ENCODE measurements around the gene DBN1.

DBN1 gene

DNA sequence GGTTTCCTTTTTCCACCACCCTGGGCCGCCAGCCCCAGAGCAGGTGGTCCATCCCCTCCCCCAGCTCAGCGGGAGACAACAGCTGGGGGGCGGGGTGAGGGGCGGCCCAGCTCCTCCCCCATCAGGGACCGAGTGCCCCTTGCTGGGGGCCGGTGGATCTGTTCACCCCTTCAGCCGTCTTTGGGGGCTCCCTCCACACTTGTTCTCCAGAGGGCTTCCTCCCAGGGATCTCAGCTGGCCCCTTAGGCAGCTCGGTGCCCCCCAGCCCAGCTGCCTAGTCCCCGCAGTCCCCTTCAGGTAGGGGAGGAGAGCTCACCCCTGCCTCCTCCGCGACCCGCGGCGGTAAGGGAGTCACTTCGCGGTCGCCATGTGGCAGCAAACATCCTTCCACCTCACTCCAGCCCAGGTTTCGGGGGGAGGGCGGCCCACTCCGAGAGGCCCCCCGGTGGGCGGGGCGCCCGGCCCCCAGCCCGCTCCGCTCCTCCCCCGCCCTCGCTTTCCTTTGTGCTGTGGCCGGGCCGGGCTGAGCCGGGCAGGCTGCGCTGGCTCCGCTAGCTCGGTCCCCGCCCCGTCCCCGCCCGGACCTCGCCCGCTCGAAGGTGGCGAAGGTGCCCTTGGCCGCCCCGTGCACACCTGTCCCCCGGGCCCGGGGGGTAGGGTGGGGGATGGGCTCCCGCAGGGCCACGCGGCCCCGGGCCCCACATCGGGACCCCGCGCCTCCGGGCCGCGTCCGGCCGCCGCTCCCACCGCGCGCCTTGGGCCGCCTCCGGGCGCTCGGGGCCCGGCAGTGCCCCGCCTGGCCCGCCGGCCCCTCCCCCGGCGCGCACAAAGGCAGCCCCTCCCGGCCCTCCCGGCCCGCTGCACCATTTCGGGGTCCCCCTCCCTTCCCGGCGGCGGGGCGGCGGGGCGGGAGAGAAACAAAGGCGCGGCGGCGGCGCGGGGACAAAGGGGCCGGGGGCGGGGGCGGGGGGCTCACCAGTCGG is 683 bp downstream of the DBN1 start:
- no peak for DNase-seq (ENCODE audit: low read depth in 2 of 2)
- TF ChIP-seq, protein P1, sequence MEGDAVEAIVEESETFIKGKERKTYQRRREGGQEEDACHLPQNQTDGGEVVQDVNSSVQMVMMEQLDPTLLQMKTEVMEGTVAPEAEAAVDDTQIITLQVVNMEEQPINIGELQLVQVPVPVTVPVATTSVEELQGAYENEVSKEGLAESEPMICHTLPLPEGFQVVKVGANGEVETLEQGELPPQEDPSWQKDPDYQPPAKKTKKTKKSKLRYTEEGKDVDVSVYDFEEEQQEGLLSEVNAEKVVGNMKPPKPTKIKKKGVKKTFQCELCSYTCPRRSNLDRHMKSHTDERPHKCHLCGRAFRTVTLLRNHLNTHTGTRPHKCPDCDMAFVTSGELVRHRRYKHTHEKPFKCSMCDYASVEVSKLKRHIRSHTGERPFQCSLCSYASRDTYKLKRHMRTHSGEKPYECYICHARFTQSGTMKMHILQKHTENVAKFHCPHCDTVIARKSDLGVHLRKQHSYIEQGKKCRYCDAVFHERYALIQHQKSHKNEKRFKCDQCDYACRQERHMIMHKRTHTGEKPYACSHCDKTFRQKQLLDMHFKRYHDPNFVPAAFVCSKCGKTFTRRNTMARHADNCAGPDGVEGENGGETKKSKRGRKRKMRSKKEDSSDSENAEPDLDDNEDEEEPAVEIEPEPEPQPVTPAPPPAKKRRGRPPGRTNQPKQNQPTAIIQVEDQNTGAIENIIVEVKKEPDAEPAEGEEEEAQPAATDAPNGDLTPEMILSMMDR (IDR thresholded peaks at IDR 0.05; ENCODE audit: low read depth, low read length), result no peak
- H3K4me3 ChIP-seq (replicated peaks in 1 of 2; ENCODE audit: low read depth in 2 of 2, low read length in 2 of 2), result peak overlapping the region; percentile 89 to 91

GRCh38 chr5:177471610-177472356 is 1.7 kb downstream of the DBN1 start:
- TF ChIP-seq, protein P1 (IDR thresholded peaks at IDR 0.05; ENCODE audit: low read depth, low read length), result no peak
- DNase-seq (ENCODE audit: low read depth in 2 of 2), result peak; percentile 54 to 85
- peak overlapping the region; percentile 89 to 91 for H3K4me3 ChIP-seq (replicated peaks in 1 of 2; ENCODE audit: low read depth in 2 of 2, low read length in 2 of 2)

DNA sequence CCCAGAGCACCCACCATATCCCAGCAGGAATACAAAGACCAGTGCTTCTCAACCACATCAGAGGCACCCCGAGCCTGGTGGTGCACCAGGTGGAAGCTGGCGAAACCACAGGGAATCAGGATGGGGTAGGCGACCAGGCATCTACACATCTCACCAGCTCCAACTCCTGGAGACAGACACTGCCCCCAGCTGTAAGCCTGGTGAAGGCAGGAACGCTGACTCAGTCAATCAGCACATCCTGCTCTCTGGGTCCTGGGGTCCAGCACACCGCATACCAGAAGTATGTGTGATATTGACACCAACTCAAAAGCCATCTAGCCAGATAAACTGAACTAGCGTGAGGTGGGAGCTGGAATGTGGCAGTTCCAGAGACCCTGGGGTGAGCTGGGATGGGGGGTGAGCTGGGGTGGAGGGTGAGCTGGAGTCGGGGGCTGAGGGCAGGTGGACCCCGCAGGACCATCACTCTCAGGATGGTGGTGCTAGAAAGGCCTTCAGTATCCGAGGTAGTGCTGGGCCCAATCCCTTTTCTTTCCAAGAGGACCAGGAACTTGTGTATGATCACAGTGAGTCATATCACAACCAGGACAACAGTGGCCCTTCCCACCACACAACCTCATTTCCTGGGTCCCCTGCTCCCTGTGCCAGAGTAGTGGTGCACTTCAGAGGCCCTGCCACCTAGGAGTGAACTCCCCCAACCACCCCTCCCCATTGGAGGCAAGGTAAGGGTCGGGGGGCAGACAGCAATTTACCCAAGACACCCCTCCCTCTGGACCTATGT is 2.5 kb downstream of the DBN1 start:
- peak overlapping the region in 1 of 2 donors; percentile 89 for H3K4me3 ChIP-seq (replicated peaks in 1 of 2; ENCODE audit: low read depth in 2 of 2, low read length in 2 of 2)

DNA sequence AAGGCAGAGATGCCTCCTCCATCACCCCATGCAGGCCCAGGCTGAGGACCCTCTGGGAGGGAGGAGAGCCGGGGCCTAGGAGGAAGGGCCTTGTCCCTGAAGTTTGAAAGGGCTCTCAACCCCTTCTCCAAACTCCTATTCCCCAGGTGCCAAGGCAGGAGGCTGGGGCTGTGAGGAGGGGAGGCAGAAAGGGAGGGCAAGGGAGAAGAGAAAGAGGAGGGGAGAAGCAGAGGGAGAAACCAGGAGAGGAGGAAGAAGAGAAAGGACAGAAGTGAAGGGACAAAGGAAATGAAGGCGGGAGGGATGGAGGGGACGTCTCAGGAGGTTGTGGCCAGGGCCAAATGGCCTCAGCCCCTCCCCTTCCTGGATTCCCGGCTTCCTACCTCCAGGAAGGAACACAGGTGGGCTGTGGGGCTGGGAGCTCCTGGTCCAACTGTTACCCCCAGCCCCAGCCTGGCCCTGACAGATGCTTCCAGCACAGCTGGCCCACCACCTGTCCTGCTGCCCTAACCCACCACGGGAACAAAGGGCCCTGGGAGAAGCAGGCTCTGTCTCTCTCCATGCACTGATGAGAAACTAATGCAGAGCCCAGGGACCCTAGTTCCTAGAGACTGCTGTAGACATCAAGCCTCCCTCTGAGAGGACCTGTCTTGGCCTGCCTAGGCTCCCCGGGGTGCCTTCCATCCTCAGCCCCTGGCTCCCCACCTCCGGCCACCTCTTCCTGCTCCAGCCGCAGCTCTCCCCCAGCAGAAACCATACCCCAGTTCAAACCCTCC is 3.5 kb downstream of the DBN1 start:
- no peak for DNase-seq (ENCODE audit: low read depth in 2 of 2)
- H3K4me3 ChIP-seq (replicated peaks in 1 of 2; ENCODE audit: low read depth in 2 of 2, low read length in 2 of 2), result no peak overlapping the region
- TF ChIP-seq, protein P1 (IDR thresholded peaks at IDR 0.05; ENCODE audit: low read depth, low read length), result no peak

More for the DNA sequence above, 2.5 kb downstream of the DBN1 start:
- TF ChIP-seq, protein P1 (IDR thresholded peaks at IDR 0.05; ENCODE audit: low read depth, low read length), result no peak
- DNase-seq (ENCODE audit: low read depth in 2 of 2), result peak in 1 of 2 donors; percentile 66

DNA sequence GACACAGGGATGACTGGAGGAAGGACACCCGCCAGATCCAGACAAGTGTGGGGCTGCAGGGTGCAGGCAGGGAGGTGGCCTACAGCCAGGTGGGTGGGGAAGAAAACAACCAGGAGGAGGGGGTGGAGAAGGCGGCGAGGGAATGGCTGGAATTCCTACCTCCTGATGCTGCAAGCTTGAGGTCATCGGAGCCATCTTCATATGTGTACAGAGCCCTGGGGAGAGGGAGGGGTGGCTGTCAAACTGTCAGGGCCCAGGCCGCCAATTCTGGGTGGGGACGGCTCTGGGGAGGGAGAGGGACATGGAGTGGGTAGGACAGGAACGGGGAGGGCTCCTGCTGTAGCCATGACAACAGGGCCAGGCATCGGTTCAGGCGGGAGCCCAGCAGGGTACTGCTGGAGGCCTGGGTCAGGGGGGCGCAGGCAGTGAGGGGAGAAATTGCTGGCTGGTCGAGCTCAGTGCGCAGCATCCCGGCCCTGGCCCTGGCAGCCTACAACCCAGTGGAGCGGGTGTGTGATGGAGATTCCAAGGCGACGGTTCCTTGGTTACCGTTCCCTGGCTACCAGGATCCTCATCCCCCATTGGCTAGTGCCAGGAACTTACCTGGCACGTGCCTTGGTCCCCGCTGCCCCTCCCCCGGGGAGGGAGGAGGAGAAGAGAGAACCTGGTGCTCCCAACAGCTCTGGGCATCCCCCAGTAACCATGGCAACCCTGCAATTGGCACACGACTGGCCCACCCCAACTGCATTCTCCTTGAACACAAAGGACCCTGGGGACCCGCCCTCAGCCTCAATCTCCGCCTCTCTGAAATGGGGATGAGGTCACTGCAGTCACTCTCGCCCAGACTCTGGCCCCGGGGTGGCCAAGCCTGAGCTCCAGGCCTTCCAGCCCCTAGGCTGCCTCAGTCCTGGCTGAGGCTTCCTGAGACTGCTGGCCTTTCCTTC is 4.5 kb downstream of the DBN1 start:
- no peak overlapping the region for H3K4me3 ChIP-seq (replicated peaks in 1 of 2; ENCODE audit: low read depth in 2 of 2, low read length in 2 of 2)
- DNase-seq (ENCODE audit: low read depth in 2 of 2), result peak; percentile 45 to 49
- TF ChIP-seq, protein P1 (IDR thresholded peaks at IDR 0.05; ENCODE audit: low read depth, low read length), result no peak
